Activated naive CD8-positive, alpha-beta T cell treated with anti-CD3 and anti-CD28 coated beads for 36 hours (primary cell): ENCODE measurements around the gene CHRD. TPM values are rescaled to one million over a fixed set of nuclear protein-coding genes. Genes with fewer than 3 reads are reported as not detected.

Source experiments
- DNase-seq: peaks from one replicate; pipeline ENCODE4 v3.0.0; 2021
- H3K27ac Mint-ChIP-seq: one replicate; pipeline ENCODE4 v1.8.0; 2022; ENCODE audit warnings: mild to moderate bottlenecking, moderate library complexity, mixed read lengths
- H3K27me3 Mint-ChIP-seq: one replicate; pipeline ENCODE4 v1.8.0; 2022; ENCODE audit warnings: mild to moderate bottlenecking, mixed read lengths
- H3K36me3 Mint-ChIP-seq: one replicate; pipeline ENCODE4 v1.8.0; 2021; ENCODE audit warnings: mild to moderate bottlenecking, mixed read lengths
- H3K4me1 Mint-ChIP-seq: one replicate; pipeline ENCODE4 v1.8.0; 2021; ENCODE audit warnings: mixed read lengths
- H3K4me3 Mint-ChIP-seq: one replicate; pipeline ENCODE4 v1.8.0; 2022; ENCODE audit warnings: mild to moderate bottlenecking, moderate library complexity, mixed read lengths
- H3K9me3 Mint-ChIP-seq: one replicate; pipeline ENCODE4 v1.8.0; 2022; ENCODE audit warnings: mixed read lengths
- total RNA-seq, 2 experiments: library from RNA; stranded (reverse); gene quantifications; one replicate each; pipeline ENCODE4 v1.2.3, GENCODE V29; 2021

Gene CHRD
- total RNA-seq, 2 experiments from 2014 or later: not detected

DNA sequence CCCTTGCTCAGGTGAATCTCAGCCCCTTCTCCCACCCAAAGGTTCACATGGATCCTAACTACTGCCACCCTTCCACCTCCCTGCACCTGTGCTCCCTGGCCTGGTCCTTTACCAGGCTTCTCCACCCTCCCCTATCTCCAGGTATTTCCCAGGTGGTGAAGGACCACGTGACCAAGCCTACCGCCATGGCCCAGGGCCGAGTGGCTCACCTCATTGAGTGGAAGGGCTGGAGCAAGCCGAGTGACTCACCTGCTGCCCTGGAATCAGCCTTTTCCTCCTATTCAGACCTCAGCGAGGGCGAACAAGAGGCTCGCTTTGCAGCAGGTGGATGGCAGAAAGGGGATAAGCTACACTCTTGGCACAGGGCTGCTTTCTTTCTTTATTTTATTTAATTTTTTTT lies 37.9 kb upstream of the CHRD start:
- H3K4me3 Mint-ChIP-seq: no peak overlapping the region
- peaks cover 9% of the 10 kb centered on the region for H3K4me1 Mint-ChIP-seq

DNA sequence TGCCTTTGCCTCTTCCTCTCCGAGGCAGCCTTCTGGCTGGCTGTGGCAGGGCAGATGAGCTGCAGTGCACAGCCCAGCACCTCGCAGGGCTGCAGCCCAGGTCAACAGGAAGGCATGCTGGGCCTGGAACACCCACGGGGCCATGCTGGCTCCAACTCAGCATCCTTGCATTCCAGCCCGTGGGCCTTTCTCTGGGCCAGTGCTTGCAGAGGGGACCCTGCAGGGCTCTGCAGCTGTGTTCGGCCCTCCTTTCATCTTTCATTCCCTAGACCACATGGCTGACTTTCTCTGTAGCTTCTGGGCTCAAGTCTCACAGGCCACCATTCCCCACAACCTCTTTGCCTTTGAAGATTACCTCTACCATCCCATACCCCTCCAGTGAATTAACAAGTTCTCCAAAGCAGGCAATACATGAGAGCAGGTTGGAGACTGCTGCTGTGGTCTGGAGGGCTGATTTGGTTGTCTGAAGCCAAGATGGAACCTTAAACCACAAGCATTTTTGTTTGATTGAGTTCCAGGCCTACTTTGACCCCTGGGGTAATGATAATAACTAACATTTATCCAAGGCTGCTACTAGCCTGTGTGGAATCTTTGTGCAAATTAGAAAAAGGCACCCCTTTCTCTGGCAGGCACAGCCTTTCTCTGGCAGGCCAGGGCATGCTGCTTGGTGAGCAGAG lies 36.5 kb upstream of the CHRD start:
- Mint-ChIP-seq H3K9me3 (no peaks in the 10 kb centered on the region), H3K4me1 (peaks cover 6% of the 10 kb centered on the region), H3K4me3 (no peak overlapping the region), H3K36me3 (no peaks in the 10 kb centered on the region), H3K27ac (no peak overlapping the region), H3K27me3 (no peaks in the 10 kb centered on the region)
- DNase-seq: no peak

More for the DNA sequence above, 37.9 kb upstream of the CHRD start:
- H3K9me3 Mint-ChIP-seq: no peaks in the 10 kb centered on the region
- no peaks in the 10 kb centered on the region for H3K36me3 Mint-ChIP-seq
- no peaks in the 10 kb centered on the region for H3K27me3 Mint-ChIP-seq
- DNase-seq: no peak
- no peak overlapping the region for H3K27ac Mint-ChIP-seq

DNA sequence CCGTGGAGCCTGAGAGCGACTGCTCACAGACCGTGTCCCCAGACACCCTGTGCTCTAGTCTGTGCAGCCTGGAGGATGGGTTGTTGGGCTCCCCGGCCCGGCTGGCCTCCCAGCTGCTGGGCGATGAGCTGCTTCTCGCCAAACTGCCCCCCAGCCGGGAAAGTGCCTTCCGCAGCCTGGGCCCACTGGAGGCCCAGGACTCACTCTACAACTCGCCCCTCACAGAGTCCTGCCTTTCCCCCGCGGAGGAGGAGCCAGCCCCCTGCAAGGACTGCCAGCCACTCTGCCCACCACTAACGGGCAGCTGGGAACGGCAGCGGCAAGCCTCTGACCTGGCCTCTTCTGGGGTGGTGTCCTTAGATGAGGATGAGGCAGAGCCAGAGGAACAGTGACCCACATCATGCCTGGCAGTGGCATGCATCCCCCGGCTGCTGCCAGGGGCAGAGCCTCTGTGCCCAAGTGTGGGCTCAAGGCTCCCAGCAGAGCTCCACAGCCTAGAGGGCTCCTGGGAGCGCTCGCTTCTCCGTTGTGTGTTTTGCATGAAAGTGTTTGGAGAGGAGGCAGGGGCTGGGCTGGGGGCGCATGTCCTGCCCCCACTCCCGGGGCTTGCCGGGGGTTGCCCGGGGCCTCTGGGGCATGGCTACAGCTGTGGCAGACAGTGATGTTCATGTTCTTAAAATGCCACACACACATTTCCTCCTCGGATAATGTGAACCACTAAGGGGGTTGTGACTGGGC lies 35.1 kb upstream of the CHRD start:
- H3K36me3 Mint-ChIP-seq: no peaks in the 10 kb centered on the region
- no peaks in the 10 kb centered on the region for H3K9me3 Mint-ChIP-seq
- no peak overlapping the region for H3K4me3 Mint-ChIP-seq
- no peak for DNase-seq
- H3K27me3 Mint-ChIP-seq: no peaks in the 10 kb centered on the region
- H3K4me1 Mint-ChIP-seq: peaks cover 6% of the 10 kb centered on the region
- no peak overlapping the region for H3K27ac Mint-ChIP-seq

DNA sequence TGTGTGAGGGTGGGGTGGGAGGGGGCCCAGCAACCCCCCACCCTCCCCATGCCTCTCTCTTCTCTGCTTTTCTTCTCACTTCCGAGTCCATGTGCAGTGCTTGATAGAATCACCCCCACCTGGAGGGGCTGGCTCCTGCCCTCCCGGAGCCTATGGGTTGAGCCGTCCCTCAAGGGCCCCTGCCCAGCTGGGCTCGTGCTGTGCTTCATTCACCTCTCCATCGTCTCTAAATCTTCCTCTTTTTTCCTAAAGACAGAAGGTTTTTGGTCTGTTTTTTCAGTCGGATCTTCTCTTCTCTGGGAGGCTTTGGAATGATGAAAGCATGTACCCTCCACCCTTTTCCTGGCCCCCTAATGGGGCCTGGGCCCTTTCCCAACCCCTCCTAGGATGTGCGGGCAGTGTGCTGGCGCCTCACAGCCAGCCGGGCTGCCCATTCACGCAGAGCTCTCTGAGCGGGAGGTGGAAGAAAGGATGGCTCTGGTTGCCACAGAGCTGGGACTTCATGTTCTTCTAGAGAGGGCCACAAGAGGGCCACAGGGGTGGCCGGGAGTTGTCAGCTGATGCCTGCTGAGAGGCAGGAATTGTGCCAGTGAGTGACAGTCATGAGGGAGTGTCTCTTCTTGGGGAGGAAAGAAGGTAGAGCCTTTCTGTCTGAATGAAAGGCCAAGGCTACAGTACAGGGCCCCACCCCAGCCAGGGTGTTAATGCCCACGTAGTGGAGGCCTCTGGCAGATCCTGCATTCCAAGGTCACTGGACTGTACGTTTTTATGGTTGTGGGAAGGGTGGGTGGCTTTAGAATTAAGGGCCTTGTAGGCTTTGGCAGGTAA lies 34.3 kb upstream of the CHRD start:
- Mint-ChIP-seq H3K27ac (no peak overlapping the region), H3K4me3 (no peak overlapping the region), H3K27me3 (no peaks in the 10 kb centered on the region), H3K4me1 (peaks cover 5% of the 10 kb centered on the region), H3K9me3 (no peaks in the 10 kb centered on the region), H3K36me3 (no peaks in the 10 kb centered on the region)
- DNase-seq: no peak

DNA sequence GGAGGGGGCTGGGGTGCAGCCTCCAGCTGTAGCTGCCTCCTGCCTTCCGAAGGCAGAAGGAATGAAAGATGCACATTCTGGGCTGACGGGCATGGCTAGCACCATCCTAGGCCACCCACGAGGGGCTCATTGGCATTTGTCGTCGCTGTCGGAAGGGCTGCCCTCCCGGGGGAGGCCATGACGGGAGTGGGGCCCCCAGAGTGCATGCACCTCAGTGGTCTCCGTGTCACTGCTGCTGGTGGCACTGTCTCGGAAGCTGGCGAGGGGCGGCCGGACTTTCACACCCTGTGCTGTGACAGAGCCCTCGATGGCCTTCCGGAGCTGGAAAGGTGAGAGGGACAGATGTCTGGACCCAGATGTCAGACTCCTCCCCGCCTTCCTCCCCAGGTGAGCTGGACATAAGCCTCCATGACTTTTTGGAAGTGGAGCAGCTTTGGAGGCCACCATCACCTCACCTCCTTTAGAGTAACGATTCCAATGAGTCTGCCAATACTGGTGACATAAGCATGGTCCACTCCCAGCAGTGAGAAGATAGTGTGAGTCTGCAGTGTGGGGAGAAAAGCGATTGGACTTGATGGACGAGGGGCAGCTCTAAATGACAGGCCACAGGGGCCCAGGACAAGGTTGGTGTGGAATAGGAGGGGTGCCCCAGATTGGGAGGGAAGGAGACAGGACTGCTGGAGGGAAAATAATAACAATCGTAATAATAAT lies 33.2 kb upstream of the CHRD start:
- no peak overlapping the region for H3K4me3 Mint-ChIP-seq
- H3K27ac Mint-ChIP-seq: no peak overlapping the region
- no peaks in the 10 kb centered on the region for H3K4me1 Mint-ChIP-seq

DNA sequence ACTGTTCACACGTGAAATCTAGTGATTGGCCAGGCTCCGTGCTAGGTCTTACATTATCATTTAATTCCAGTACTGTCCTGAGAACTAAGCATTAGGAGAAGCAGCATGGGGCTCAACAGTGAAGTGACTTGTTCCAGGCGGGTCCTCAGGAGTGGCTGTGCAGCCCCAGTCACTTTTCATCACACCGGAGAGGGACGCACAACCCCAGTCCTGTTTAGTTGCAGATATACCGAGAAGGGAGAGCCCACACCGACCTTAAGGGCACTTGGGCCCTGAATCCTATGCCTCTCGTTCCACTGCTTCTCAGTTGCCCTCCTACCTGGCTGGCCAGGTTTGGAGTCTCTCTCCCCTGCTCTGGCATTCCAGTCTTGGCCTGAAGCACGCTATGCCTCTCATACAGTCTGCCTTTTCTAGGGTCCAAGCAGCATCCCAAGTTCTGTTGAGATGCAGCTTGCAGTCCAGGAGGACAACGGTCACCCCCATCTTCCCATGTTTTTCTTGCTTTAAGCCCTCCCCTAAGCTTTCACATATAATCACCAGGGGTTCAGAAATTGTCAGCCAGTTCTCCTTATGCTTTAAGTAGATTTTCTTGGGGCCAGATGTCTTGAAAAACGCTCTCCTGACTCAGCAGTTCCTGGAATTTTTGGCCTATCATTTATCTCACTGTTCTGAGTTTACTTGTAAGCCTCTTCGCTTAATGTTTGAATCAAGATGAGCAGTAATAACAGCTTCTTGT lies 32.4 kb upstream of the CHRD start:
- H3K27me3 Mint-ChIP-seq: no peaks in the 10 kb centered on the region
- no peak overlapping the region for H3K4me3 Mint-ChIP-seq
- DNase-seq: no peak
- H3K27ac Mint-ChIP-seq: no peak overlapping the region
- H3K9me3 Mint-ChIP-seq: no peaks in the 10 kb centered on the region
- H3K36me3 Mint-ChIP-seq: no peaks in the 10 kb centered on the region
- no peaks in the 10 kb centered on the region for H3K4me1 Mint-ChIP-seq

More for the DNA sequence above, 33.2 kb upstream of the CHRD start:
- Mint-ChIP-seq H3K9me3 (no peaks in the 10 kb centered on the region), H3K27me3 (no peaks in the 10 kb centered on the region), H3K36me3 (no peaks in the 10 kb centered on the region)
- no peak for DNase-seq

DNA sequence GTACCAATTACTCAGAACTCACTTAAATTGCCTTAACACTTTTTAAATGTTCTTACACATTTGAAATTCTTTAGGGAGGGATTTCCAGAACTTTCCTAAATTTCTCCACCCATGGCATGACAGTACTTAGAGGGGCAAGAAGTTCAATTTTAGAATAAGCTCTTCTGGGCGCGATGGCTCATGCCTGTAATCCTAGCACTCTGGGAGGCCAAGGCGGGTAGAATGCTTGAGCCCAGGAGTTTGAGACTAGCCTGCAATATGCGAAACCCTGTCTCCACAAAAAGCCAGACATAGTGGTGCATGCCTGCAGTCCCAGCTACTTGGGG lies 31.8 kb upstream of the CHRD start:
- Mint-ChIP-seq H3K9me3 (no peaks in the 10 kb centered on the region), H3K27ac (no peak overlapping the region), H3K4me1 (no peaks in the 10 kb centered on the region), H3K36me3 (no peaks in the 10 kb centered on the region), H3K27me3 (no peaks in the 10 kb centered on the region), H3K4me3 (no peak overlapping the region)
- DNase-seq: no peak

DNA sequence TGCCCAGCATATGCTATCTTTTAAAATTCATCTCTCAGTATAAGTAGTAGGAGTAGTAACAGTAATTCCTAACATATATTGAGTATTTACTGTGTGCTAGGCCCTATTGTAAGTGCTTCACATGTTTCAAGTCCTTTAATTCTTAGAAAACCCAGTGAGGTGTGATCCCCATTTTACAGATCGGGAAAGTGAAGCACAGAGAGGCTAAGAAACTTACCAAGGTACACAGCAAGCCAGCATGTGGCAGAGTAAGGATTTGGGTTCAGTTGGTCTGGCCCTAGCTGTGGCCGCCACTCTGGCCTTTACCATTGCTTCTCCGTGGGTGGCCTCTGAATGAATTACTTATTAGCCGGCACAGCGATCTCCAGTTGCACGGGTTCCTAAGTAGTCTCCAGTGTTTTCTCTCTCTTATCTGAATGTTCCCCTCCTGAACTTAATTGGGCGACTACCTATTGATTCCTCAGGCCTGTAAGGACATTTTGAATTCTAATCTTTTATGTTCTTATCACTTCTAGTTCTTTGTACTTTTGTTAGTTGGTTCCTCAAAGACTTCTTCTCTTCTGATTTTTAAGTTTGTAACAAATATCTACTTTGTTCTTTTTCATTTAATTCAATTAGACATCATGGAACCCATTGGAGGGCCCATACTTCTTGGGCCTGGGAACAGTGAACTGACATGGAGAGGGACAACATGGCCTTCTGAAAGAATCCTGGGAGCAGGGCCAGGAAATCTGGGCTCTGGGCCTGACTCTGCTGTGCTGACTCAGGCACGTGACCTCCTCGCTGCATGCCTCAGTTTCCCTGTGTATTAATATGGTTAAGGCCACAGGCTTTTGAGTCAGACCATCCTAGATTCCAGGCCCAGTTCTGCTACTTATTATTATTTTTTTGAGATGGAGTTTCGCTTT lies 30.0 kb upstream of the CHRD start:
- H3K9me3 Mint-ChIP-seq: no peaks in the 10 kb centered on the region
- no peaks in the 10 kb centered on the region for H3K36me3 Mint-ChIP-seq
- no peak for DNase-seq
- no peak overlapping the region for H3K27ac Mint-ChIP-seq
- no peak overlapping the region for H3K4me3 Mint-ChIP-seq
- no peaks in the 10 kb centered on the region for H3K27me3 Mint-ChIP-seq
- H3K4me1 Mint-ChIP-seq: no peaks in the 10 kb centered on the region

DNA sequence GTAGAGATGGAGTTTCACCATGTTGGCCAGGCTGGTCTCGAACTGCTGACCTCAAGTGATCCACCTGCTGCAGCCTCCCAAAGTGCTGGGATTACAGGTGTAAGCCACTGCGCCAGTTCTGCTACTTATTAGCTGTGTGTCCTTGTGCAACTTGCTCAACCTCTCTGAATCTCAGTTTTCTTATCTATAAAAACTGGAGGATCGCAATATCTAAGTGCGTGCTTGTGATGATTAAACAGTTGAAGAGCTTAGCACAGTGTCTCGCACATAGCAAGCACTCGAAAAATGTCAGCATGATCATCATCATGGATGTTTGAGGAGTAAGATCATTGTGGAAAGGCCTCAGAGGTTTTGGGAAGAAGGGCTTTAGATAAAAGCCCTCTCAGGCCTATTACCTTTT lies 29.2 kb upstream of the CHRD start:
- no peak overlapping the region for H3K4me3 Mint-ChIP-seq
- H3K27ac Mint-ChIP-seq: no peak overlapping the region
- DNase-seq: no peak
- no peaks in the 10 kb centered on the region for H3K9me3 Mint-ChIP-seq
- H3K36me3 Mint-ChIP-seq: peaks cover 5% of the 10 kb centered on the region
- H3K27me3 Mint-ChIP-seq: no peaks in the 10 kb centered on the region
- no peaks in the 10 kb centered on the region for H3K4me1 Mint-ChIP-seq

DNA sequence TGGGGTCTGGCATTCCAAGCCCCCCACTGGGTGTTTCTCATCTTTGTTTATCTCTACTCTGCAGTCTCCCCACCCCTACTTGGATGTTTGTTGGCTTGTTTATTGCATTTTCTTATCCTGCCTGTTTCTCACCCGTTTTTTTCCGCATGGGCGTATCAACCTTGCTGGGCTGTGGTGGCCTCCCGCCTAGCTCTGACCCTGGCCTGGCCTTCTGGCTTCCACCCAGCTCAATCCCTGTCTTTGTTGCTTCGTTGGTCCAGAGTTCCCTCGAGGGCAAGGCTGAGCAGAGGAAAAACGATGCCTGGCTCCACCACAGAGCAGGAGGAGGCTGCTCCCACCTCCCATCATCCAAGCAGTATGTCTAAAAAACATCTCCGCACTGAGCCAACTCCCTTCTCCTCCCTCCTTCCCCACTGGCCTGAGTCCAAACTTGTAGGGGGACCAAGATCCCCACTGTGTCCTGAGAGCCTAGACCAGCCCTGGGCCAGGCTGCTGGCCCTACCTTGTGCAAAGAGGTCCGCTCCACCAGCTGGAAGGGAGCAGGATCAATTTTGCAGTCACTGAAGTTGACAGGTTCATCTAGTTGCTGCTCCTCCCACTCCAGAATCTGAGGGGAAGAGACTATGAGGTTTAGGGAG lies 28.2 kb upstream of the CHRD start:
- H3K4me1 Mint-ChIP-seq: no peaks in the 10 kb centered on the region
- no peaks in the 10 kb centered on the region for H3K9me3 Mint-ChIP-seq
- peaks cover 5% of the 10 kb centered on the region for H3K36me3 Mint-ChIP-seq
- H3K27ac Mint-ChIP-seq: no peak overlapping the region
- no peak for DNase-seq
- no peaks in the 10 kb centered on the region for H3K27me3 Mint-ChIP-seq
- no peak overlapping the region for H3K4me3 Mint-ChIP-seq

DNA sequence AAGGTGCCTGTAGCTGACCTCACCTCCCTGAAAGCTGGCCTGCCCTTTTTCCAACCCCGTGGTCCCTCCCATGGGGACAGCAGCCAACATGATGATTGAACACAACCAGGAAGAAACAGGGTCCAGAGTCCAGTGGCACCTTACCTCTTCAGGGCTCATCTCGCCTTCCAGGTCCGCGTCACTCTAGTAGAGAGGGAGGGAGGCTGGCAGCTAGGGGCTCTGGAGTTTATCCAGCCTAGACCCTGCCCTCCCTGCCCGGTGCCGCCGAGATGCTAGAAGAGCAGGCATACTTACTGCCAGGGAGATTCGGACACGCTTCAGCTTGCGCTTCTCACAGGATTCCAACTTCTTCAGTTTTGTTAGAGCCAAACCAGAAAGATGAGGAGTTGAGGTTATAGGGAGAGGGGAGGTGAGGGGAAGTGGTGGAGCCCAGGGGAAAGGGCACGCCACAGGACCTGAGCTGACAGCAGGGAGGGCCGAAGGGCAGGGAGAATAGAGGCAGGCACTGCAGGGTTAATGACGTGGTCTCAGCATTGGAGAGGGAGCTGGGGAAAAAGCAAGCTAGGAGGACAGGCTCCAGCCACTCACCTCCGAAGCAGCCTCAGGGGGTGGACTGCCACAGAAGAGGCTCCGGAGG lies 27.6 kb upstream of the CHRD start:
- no peaks in the 10 kb centered on the region for H3K4me1 Mint-ChIP-seq
- H3K4me3 Mint-ChIP-seq: no peak overlapping the region
- H3K9me3 Mint-ChIP-seq: no peaks in the 10 kb centered on the region
- DNase-seq: no peak
- peaks cover 5% of the 10 kb centered on the region for H3K36me3 Mint-ChIP-seq
- no peak overlapping the region for H3K27ac Mint-ChIP-seq
- no peaks in the 10 kb centered on the region for H3K27me3 Mint-ChIP-seq

DNA sequence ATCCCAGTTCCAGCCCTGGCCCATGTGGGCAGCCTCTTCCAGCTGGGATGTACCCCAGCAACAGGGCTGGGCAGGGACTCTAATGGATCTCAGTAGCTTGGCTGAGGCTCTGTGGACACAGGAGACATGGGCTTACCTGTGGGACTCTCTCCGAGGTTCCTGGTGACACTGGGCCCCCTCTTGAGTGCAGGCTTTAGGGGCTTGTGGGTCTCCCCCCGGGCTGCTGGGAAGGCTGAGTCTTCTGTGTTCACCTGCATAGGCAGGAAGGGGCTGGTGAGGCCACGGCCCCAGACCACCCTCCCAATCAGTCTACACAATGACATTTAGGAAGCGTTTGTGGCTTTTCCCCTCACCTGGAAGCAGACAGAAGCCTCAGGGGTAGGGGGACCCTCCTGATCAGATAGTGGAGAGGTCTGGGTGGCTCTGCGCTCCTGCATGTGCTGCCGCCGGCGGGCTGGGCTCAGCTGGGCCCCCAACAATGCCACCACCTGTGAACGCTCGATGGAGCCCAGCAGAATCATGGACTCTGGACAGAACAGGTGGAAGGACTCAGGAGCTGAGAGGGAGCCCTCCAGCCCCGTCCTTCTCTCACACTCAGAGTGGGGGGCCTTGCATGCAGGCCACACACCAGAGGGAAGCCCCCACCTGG lies 26.8 kb upstream of the CHRD start:
- Mint-ChIP-seq H3K27ac (no peak overlapping the region), H3K9me3 (no peaks in the 10 kb centered on the region), H3K4me3 (no peak overlapping the region), H3K27me3 (no peaks in the 10 kb centered on the region), H3K4me1 (no peaks in the 10 kb centered on the region), H3K36me3 (peaks cover 5% of the 10 kb centered on the region)
- DNase-seq: no peak

DNA sequence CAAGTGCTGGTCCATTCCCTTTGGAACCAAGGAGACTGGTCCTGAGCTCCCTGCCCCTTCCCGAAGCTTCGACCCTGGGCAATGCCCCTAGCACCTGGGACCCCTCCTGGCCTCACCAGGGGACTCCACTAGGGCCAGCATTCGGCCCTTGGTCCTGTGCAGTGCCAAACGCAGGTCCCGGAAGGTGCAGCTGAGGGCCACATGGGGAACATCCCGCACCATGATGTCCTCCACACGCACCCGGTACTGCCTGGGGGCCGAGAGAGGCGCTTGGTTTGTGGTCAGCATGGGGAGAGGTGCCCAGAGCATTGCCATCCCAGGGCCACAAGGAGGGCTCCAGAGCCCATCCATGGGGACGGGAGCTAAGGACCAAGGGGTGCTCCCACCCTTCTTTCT lies 26.3 kb upstream of the CHRD start:
- no peak for DNase-seq
- H3K36me3 Mint-ChIP-seq: peaks cover 5% of the 10 kb centered on the region
- no peak overlapping the region for H3K27ac Mint-ChIP-seq
- no peaks in the 10 kb centered on the region for H3K4me1 Mint-ChIP-seq
- no peaks in the 10 kb centered on the region for H3K9me3 Mint-ChIP-seq
- no peak overlapping the region for H3K4me3 Mint-ChIP-seq
- H3K27me3 Mint-ChIP-seq: no peaks in the 10 kb centered on the region
